D721Med (cell line): ENCODE results near the gene ATR.
"Not testable (repeated sequence)": the region's sequence is repeated elsewhere in the genome, so short reads cannot be mapped to it uniquely, and the experiment has no call there.

Experiments used
- DNase-seq: peaks from one replicate; pipeline ENCODE4 v3.0.0; 2011; ENCODE audit warnings: low spot score; ENCODE audit not compliant: insufficient read length
- FAIRE-seq: peaks from 2 replicates; lab custom pipeline; 2011; peaks lifted over from hg19 to GRCh38; lab: Jason Lieb, UNC
- TF ChIP-seq, protein P1 (sequence below): IDR thresholded peaks from 2 replicates; pipeline ENCODE4 v1.5.1; 2012; ENCODE audit warnings: mild to moderate bottlenecking, control low read depth; ENCODE audit not compliant: insufficient read depth; ENCODE audit errors: missing control alignments

Gene ATR

DNA sequence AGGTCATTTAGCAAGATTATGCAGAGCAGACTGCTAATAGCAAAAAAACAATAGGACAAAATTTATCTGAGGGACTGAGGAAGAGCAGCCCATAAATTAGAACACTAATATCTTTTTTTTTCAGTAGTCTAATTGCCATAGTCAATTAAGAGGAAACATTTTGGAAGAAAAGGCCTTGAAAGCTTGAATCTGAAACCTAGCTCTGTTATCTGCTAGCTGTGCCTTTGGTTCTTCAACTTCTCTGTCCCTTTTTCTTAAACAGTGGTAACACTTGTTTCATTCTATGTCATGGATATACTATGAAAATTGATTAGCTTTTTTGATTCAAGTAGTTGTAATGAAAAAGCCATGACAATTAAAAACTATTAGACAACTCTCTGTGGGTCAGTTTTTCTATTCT lies 1.7 kb downstream of the ATR start:
- TF ChIP-seq, protein P1, sequence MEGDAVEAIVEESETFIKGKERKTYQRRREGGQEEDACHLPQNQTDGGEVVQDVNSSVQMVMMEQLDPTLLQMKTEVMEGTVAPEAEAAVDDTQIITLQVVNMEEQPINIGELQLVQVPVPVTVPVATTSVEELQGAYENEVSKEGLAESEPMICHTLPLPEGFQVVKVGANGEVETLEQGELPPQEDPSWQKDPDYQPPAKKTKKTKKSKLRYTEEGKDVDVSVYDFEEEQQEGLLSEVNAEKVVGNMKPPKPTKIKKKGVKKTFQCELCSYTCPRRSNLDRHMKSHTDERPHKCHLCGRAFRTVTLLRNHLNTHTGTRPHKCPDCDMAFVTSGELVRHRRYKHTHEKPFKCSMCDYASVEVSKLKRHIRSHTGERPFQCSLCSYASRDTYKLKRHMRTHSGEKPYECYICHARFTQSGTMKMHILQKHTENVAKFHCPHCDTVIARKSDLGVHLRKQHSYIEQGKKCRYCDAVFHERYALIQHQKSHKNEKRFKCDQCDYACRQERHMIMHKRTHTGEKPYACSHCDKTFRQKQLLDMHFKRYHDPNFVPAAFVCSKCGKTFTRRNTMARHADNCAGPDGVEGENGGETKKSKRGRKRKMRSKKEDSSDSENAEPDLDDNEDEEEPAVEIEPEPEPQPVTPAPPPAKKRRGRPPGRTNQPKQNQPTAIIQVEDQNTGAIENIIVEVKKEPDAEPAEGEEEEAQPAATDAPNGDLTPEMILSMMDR, result no peak
- DNase-seq (no peak), FAIRE-seq (no peak)

DNA sequence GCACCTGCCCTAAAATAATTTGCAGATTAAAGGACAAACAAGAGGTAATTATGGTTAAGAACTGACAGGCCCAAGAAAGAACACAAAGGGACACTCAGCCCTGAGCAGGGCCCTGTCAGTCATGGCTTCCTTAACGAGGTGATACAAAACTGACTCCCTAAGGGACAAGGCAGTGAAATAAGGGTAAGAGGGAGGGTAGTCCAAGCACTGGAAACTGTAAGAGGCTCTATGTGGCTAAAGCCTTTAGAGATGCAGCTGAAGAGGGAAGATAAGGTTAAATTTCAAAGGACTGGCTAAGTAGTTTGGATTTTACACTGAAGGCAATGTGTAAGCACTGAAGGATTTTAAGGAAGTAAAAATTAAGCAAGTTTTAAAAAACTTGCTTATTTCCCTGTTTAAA lies 3.9 kb downstream of the ATR start:
- no peak for DNase-seq
- TF ChIP-seq, protein P1, result no peak
- FAIRE-seq, result no peak

DNA sequence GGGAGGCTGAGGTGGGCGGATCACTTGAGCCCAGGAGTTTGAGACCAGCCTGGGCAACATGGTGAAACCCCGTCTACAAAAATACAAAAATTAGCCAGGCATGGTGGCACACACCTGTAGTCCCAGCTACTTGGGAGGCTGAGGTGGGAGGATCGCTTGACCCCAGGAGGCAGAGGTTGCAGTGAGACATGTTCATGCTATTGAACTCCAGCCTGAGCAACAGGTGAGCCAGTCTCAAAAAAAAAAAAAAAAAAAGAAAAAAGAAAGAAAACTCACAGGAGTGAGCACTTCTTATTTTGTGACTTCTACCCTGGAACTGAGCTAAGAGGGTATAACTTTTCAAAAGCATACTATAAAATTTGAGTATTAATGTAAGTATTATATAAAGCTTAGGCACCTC lies 4.3 kb downstream of the ATR start:
- not testable (repeated sequence) for DNase-seq, FAIRE-seq

DNA sequence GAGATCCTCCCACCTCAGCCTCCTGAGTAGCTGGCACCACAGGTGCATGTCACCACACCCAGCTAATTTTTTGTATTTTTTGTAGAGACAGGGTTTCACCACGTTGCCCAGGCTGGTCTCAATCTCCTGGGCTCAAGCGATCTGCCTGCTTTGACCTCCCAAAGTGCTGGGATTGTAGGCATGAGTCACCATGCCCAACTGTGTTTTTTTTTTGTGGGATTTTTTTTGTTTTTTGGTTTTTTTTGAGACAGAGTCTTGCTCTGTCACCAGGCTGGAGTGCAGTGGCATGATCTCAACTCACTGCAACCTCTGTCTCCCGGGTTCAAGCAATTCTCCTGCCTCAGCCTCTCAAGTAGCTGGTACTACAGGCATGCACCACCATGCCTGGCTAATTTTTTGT lies 9.1 kb downstream of the ATR start:
- not testable (repeated sequence) for DNase-seq, FAIRE-seq

DNA sequence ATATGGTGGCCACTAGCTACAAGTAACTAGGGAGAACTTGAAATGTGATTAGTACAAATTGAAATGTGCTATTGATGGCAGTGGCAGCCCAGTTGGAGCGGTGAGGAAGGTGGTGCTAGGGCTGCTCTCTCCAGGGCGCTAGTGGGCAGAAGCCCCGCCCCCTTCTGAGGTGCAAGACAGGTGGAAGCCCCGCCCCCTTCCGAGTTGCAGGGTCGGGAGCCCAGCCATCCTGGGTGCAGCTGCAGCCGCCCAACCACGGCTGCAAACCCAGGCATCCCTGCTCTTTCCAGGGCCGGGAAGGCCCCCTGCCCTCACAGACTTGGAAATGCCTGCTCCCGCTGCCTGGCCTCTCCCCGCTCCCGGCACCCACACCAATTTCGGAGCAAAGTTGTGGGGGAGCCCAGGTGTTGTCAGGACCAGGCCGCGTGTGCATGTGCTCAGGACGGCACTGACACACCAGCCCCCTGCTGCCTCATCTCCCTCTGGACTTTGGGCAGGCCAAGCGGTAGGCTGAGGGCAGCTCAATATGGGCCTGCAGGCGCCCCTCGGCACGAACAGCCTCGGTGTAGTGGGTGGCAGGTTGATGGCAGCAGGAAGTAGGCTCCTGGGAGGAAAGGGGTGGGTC lies 10.0 kb downstream of the ATR start:
- FAIRE-seq (no peak), DNase-seq (no peak)
- TF ChIP-seq, protein P1, result no peak

DNA sequence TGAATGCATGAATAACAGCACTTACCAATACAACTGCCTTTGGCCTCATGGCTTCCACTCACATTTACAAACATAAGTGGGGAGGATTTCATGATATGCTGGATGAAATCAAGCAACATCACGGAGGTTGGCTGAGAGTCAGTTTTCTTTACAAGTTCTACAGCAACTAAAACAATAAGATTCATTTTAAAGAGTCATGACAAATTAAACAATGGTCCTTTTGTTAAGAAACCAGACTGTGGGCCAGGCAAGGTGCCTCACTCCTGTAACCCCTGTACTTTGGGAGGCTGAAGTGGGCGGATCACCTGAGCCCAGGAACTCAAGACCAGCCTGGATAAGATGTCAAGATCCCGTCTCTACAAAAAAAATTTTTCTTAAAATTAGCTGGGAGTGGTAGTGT lies 12.4 kb downstream of the ATR start:
- TF ChIP-seq, protein P1, result no peak
- DNase-seq, result no peak
- no peak for FAIRE-seq

DNA sequence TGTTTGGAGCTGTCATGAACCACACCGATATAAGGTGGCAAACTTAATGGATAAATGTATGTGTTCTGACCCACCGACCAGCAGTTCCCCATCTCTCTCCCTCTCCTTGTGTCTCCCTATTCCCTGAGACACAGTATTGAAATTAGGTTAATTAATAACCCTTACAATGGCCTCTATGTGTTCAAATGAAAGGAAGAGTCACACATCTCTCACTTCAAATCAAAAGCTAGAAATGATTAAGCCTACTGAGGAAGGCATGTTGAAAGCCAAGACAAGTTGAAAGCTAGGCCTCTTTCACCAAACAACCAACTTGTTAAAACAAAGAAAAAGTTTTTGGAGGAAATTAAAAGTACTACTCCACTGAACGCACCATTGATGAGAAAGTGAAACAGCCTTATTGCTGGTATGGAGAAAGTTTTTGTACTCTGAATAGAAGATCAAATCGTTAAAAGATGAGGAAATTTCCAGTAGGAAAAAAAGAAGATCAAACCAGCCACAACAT lies 15.0 kb downstream of the ATR start:
- TF ChIP-seq, protein P1, result no peak
- no peak for DNase-seq
- no peak for FAIRE-seq

DNA sequence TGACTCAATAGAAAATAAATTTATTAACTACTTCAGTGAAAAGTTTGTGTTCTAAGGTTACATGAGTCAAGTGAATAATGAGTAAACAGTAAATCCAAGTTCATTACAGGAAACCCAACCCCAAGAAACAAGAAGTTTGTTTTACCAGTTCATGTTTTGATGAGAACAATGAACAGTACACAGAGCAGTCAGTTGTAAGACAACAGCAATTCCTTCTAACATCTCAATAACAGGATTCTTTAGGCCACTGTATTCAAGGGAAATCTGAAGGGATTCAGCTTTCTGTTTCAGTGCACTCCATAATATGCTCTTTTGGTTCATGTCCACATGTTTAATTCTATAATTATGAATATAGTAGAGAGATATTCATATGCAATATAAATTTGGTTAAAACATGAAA lies 18.4 kb downstream of the ATR start:
- FAIRE-seq (no peak), DNase-seq (no peak)
- TF ChIP-seq, protein P1, result no peak
